Memory B cell (primary cell): ENCODE results near the gene ID3.

Experiments
- ATAC-seq: fragments of 150-1000 bp; cut with Tn5 transposase; 2 replicates; pipeline ENCODE4 v1.10.0; 2021; ENCODE audit warnings: low read depth, mild to moderate bottlenecking, moderate library complexity
- DNase-seq, 2 donors: peaks; one replicate each; pipeline ENCODE4 v3.0.0; 2022; ENCODE audit warnings: low spot score in 2 of 2
- H3K27ac Mint-ChIP-seq: one replicate; pipeline ENCODE4 v1.8.0; 2022; ENCODE audit warnings: mild to moderate bottlenecking, moderate library complexity, mixed read lengths
- H3K27me3 Mint-ChIP-seq: one replicate; pipeline ENCODE4 v1.8.0; 2022; ENCODE audit warnings: mixed read lengths
- H3K36me3 Mint-ChIP-seq: one replicate; pipeline ENCODE4 v1.8.0; 2022; ENCODE audit warnings: mild to moderate bottlenecking, mixed read lengths
- H3K4me1 Mint-ChIP-seq: one replicate; pipeline ENCODE4 v1.8.0; 2022; ENCODE audit warnings: mixed read lengths
- H3K4me3 Mint-ChIP-seq: one replicate; pipeline ENCODE4 v1.8.0; 2022; ENCODE audit warnings: mild to moderate bottlenecking, moderate library complexity, mixed read lengths
- H3K9me3 Mint-ChIP-seq: one replicate; pipeline ENCODE4 v1.8.0; 2022; ENCODE audit warnings: mixed read lengths

ID3 gene

DNA sequence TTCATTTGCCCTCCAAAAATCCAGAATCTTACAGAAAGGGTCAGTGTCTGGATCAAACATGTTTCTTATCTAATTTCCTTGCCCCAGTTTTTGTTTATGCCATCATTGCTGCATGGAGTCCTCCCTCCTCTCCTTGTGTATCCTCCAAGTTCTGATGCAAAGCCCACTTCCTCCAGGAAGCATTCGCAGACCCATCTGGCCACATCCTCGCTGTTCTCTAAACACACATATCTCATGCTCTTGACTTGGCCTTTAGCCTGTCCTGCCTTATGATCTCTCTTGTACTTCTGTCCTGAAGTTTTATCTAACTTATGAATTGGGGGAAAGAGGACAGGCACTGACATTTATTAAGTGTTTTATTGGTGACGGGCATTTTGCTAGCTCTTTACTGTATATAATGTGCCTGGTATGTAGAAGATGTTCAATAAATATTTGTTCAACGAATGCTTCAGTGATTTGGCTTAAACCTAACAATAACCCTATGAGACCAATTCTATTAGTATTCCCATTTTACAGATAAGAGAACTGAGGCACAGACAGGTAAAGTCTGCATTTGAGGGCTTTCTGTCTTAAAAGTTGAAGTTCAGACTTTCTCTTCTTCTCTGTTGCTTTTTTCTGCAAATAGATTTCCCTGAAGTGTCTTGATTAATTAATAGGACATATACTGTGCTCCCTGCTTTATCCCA is 19.2 kb upstream of the ID3 start:
- ATAC-seq (no peak), DNase-seq (no peak)
- Mint-ChIP-seq H3K4me1 (peaks cover 49% of the 10 kb centered on the region), H3K9me3 (peaks cover 1% of the 10 kb centered on the region), H3K4me3 (peak overlapping the region; percentile 51), H3K27me3 (no peaks in the 10 kb centered on the region), H3K27ac (peak overlapping the region; percentile 65), H3K36me3 (no peaks in the 10 kb centered on the region)

DNA sequence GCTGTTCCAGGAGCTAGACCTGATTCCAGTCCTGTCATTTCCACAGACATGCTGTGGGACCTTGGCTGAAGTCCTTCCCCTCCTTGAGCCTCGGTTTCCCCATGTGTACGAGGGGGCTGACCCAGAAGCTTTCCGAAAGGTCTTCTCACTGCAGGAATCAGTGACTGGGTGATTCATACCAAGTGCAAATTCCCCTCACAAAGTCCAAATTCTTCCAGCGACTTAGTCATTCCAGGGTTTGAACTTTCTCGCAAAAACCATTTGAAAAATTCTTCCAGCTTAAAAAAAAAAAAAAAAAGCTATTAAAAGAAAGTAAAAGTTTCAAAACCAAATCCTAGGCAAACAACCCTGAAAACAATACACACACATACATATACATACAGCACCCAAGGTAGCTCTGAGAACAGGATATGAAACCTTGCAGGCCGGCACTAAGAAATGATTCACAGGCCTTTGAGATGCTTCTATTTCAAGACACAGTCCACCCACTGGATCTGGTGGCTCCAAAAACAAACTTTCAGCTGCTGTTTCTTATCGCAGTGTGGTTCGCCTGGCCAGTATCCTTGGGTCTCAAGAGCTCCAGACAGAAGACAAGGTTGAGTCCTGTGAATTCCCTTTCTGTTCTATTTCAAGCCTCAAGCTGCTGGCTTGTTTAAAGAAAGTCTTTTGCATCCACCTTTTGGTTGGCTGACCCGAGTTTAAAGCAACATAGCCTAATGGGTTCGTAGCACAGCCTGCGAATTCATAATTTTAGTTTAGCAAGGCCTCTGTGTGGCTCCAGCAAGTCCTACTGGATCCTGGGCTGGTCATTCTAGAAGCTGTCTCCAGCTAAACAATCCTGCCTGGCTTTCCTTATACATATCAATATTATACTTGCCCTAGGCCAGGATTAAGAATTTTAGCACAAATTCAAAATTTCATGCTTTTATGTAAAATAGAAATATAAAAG is 18.0 kb upstream of the ID3 start:
- Mint-ChIP-seq H3K27ac (peak overlapping the region; percentile 60), H3K4me1 (peaks cover 49% of the 10 kb centered on the region), H3K27me3 (no peaks in the 10 kb centered on the region), H3K4me3 (peak overlapping the region; percentile 81), H3K36me3 (no peaks in the 10 kb centered on the region), H3K9me3 (peaks cover 1% of the 10 kb centered on the region)
- ATAC-seq (peak; percentile 95), DNase-seq (peak in 1 of 2 donors; percentile 41)

DNA sequence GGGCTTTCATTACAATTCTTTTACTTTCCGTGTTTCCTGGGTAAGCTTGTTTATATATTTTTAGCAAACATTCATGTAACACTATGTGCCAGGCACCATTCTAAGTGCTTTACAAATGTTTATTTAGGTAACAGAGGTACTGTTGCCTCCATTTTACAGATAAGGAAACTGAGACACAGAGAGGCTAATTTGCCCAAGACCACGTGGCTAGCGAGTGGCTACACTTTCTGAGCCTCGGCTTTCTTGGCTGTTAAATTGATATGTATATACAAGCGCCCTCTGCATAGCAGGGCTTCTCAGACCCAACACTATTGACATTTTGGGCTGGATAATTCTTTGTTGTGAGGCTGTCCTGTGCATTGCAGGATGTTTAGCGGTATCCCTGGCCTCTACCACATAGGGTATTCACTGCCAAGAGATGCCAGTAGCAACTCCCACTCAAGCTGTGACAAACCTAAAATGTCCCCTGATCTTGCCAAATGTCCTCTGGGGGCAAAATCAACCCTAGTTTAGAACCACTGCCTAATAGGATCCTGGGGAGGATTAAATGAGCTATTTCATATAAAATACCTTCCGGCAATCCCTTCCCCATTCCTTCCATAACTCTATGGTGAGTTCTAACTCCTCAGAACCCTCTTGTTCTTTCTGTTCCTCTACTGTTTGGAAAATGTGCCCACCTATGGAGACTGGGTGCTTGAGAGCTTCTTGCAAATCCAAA is 17.2 kb upstream of the ID3 start:
- H3K27me3 Mint-ChIP-seq = no peaks in the 10 kb centered on the region
- peak overlapping the region; percentile 60 for H3K27ac Mint-ChIP-seq
- H3K4me3 Mint-ChIP-seq = peak overlapping the region; percentile 81
- H3K4me1 Mint-ChIP-seq = peaks cover 49% of the 10 kb centered on the region
- H3K36me3 Mint-ChIP-seq = no peaks in the 10 kb centered on the region
- DNase-seq (no peak), ATAC-seq (no peak)
- H3K9me3 Mint-ChIP-seq = peaks cover 1% of the 10 kb centered on the region

DNA sequence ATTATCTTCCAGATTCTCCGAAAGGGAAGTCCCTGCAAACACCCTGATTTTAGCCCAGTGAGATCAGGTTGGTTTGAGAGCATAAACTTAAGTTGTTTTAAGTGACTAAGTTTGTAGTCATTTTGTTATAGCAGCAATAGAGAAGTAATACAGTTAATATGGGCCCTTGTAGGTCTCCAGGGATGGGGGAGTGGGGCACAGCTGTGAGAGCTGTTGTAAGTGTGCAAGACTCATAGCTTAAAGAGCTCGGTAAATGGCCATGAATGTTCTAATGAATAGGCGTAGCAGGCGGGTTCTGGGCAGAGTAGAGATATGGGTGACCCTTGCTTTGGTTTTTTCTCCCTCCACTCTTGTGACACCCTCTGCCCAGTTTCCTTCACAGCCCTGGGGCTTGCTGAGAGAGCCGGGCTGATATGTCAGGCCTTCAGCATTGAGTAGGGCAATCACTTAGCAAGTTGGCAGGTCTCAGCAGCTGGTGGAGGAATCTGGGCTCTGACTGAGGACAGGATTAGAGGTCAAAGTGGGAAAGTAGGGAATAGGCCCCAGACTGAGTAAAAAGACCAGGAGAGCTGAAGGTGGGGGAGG is 16.0 kb upstream of the ID3 start:
- peak overlapping the region; percentile 22 for H3K4me3 Mint-ChIP-seq
- H3K4me1 Mint-ChIP-seq = peaks cover 44% of the 10 kb centered on the region
- ATAC-seq (no peak), DNase-seq (no peak)
- H3K9me3 Mint-ChIP-seq = peaks cover 1% of the 10 kb centered on the region
- no peaks in the 10 kb centered on the region for H3K27me3 Mint-ChIP-seq
- no peaks in the 10 kb centered on the region for H3K36me3 Mint-ChIP-seq
- peak overlapping the region; percentile 60 for H3K27ac Mint-ChIP-seq

DNA sequence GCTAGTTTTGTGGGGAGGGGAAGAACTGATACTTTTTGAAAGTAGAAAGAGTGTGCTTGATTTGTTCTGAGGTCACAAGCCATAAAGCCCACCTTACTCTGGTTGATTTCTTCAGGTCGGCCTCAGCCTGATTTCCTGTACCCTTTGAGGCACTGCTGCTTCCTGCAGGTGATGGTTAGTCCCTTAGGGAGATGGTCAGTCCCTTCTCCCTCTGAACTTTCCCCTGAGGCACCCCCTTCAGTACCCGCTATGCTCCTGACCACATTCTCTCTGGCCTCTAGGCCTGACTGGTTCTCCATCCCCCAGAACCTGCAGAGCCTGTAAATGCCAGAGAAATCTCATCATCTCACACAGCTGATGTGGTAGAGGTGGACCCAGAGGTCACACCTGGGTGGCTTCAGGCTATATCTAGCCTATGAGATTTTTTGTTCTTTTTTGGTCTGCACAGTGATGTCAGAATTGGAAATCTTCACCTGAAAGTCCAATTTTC is 15.0 kb upstream of the ID3 start:
- H3K4me3 Mint-ChIP-seq = peak overlapping the region; percentile 43
- peaks cover 1% of the 10 kb centered on the region for H3K9me3 Mint-ChIP-seq
- DNase-seq (no peak), ATAC-seq (peak; percentile 21)
- peak overlapping the region; percentile 60 for H3K27ac Mint-ChIP-seq
- peaks cover 44% of the 10 kb centered on the region for H3K4me1 Mint-ChIP-seq
- no peaks in the 10 kb centered on the region for H3K27me3 Mint-ChIP-seq
- H3K36me3 Mint-ChIP-seq = no peaks in the 10 kb centered on the region

DNA sequence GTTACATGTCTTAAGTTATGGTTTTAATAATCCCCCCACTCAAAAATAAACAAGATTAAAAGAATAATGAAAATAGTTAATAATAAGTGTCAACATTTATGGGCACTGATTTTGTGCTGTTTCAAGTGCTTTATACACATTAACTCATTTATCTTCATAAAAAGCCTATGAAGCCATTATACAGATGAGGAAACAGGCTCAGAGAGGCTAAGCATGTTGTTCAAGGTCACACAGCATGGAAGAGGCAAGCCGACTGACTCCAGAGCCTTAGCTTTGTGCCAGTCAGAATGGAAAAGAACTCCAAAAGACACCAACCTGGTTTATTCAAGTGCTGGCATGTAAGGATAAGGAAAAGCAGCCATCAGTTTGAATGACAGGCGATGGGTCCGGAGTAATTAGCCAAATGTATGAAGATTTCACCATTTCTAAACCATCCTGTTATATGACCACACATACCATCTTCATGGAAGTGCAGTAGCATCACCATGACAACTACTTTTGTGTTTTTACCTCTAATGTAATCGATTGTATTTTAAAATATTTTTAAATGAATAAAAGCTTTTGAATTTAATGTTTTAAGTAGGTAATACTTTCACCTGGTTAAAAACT is 14.4 kb upstream of the ID3 start:
- ATAC-seq = no peak
- Mint-ChIP-seq H3K36me3 (no peaks in the 10 kb centered on the region), H3K4me3 (no peak overlapping the region), H3K27me3 (no peaks in the 10 kb centered on the region), H3K4me1 (peaks cover 39% of the 10 kb centered on the region), H3K9me3 (peaks cover 1% of the 10 kb centered on the region), H3K27ac (peak overlapping the region; percentile 60)
- no peak for DNase-seq

DNA sequence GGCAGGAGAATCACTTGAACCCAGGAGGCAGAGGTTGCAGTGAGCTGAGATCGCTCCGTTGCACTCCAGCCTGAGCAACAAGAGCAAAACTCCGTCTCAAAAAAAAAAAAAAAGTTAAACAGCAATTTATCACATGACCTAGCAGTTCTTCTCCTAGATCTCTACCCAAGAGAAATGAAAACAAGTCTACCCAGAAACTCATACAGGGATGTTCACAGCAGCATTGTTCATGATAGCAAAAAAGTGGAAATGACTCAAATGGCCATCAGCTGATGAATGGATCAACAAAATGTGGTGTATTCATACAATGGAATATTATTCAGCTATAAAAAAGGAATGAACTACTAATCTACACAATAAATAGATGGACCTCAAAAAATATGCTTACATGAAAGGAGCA is 12.2 kb upstream of the ID3 start:
- Mint-ChIP-seq H3K4me1 (peaks cover 40% of the 10 kb centered on the region), H3K4me3 (no peak overlapping the region), H3K27me3 (no peaks in the 10 kb centered on the region), H3K9me3 (peaks cover 1% of the 10 kb centered on the region), H3K27ac (no peak overlapping the region), H3K36me3 (peaks cover 2% of the 10 kb centered on the region)
- ATAC-seq (no peak), DNase-seq (no peak)

DNA sequence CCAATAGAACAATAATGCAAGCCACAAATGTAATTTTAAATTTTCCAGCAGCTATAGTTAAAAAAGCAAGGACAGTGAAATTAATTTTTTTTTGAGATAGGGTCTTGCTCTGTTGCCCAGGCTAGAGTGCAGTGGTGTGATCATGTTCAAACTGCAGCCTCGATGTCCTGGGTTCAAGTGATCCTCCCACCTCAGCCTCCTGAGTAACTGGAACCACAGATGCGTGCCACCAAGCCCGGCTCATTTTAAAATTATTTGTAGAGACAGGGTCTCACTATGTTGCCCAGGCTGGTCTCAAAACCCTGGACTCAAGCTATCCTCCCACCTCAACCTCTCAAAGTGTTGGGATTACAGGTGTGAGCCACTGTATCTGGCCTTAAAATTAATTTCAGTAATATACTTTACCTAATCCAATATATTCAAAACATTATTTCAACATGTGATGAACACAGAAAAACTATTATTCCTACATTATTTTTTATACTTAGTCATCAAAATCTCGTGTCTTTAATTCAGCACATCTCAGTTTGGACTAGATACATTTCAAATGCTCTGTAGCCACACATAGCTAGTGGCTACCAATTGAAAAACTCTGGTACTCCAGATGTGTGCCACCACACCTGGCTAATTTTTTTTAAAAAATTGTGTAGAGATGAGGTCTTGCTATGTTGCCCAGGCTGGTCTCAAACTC is 10.8 kb upstream of the ID3 start:
- ATAC-seq (no peak), DNase-seq (no peak)
- Mint-ChIP-seq H3K9me3 (peaks cover 1% of the 10 kb centered on the region), H3K36me3 (peaks cover 2% of the 10 kb centered on the region), H3K4me1 (peaks cover 33% of the 10 kb centered on the region), H3K4me3 (no peak overlapping the region), H3K27ac (no peak overlapping the region), H3K27me3 (no peaks in the 10 kb centered on the region)

DNA sequence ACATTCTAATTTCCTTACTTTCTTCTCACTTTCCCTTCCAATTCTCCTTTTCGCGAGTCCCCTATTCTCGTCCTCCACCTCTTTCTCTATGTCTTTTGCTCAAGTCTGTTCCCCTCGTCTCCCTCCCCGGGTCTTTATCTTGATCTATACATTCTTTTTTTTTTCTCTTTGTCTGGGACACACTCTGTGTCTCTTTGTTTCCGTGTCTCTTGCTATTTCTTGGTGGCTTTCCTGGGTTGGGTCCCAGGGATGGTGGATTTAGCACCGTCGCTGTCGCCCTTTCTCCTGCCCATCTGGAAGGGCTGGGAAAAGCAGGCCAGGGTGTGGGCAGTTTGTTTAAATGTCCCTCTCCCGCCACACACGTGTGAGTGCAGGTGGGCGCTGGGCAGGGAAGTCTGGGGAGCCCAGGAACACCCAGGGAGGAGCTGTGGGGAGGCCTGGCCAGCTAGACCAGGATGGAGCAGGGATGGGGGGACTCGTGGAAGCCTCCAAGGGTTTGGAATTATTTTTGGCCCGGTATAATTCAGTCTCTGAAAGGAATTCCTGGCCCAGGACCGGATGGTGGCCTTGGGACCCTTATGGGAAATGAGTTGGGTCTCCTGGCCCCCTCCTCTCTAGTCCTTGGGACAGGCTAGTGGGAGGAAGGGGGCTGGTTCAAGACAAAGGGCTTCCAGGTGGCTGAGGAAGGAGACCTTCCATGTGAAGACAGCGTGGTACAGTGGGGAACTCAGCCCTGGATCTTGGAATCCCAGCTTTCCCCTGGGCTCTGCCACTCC is 9.5 kb upstream of the ID3 start:
- ATAC-seq = no peak
- Mint-ChIP-seq H3K36me3 (peaks cover 2% of the 10 kb centered on the region), H3K4me3 (peak overlapping the region; percentile 95), H3K4me1 (peaks cover 24% of the 10 kb centered on the region), H3K27me3 (no peaks in the 10 kb centered on the region), H3K9me3 (no peaks in the 10 kb centered on the region), H3K27ac (peak overlapping the region; percentile 90)
- no peak for DNase-seq

DNA sequence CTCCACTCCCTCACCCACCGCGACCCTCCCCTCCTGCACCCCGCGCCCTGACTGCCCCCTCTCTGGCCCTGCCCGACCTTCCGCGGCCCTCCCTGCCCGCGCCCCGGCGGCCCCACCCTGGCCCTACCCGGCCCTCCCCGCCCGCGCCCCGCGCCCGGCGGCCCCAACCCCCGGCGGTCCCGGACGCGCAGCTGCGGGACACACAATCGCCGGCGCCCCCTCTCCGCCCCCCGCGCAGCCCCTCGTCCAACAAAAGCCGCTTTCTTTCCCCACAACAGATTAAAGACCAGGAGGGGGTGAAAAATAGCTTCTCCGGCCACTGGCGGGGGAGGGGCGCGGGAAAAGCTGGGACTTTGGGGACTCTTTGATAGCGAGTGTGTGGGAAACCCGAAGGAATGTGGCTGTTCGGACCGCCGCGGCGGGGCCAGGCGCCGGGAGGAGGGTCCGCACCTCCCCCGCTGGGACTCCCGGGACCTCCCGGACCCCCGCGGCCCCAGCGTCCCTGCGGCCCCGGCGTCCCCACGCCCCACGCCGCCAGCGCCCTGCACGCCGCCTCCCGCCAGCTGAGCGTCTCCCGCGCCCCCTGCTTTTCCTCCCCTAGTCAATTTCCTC is 8.8 kb upstream of the ID3 start:
- H3K36me3 Mint-ChIP-seq = peaks cover 2% of the 10 kb centered on the region
- ATAC-seq = no peak
- peaks cover 29% of the 10 kb centered on the region for H3K4me1 Mint-ChIP-seq
- no peak for DNase-seq
- no peaks in the 10 kb centered on the region for H3K27me3 Mint-ChIP-seq
- H3K4me3 Mint-ChIP-seq = peak overlapping the region; percentile 95
- peak overlapping the region; percentile 90 for H3K27ac Mint-ChIP-seq
- H3K9me3 Mint-ChIP-seq = no peaks in the 10 kb centered on the region

DNA sequence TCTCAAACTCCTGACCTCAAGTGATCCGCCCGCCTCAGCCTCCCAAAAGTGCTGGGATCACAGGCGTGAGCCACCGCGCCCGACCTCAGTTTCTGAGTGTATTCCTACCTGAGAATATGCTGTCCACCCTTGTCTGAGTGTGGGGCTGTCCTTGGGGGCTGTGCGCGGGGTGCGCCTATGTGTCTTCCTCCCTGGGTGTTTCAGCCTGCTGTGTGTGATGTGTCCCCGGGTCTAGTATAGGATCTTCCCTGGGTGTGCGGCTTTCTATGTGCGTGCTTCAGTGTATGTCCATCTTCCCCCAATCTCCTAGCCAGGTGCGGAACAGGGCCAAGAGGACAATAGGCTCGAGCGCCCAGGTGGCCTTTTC is 8.3 kb upstream of the ID3 start:
- peaks cover 2% of the 10 kb centered on the region for H3K36me3 Mint-ChIP-seq
- H3K4me1 Mint-ChIP-seq = peaks cover 32% of the 10 kb centered on the region
- no peaks in the 10 kb centered on the region for H3K9me3 Mint-ChIP-seq
- H3K27ac Mint-ChIP-seq = peak overlapping the region; percentile 90
- DNase-seq = no peak
- peak; percentile 29 for ATAC-seq
- peak overlapping the region; percentile 76 for H3K4me3 Mint-ChIP-seq
- no peaks in the 10 kb centered on the region for H3K27me3 Mint-ChIP-seq

DNA sequence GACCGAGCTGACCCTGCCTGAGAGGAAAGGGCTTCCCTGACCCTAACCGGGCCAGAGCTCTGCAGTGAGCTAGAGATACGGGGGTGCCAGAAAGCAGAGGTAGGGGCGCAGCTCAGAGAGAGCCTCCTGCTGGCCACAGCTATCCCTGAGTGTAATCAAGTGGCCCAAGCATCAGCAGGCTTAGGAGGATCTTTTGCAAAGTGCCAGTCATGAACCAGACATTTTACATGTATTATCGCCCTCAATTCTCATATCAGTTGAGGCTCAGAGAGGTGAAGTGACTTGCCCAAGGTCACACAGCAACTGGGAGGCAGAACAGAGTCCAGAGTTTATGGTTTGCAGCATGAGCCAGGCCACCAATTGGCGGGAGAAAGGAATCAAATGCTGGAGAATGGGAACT is 7.0 kb upstream of the ID3 start:
- DNase-seq (no peak), ATAC-seq (no peak)
- H3K4me1 Mint-ChIP-seq = peaks cover 41% of the 10 kb centered on the region
- no peaks in the 10 kb centered on the region for H3K27me3 Mint-ChIP-seq
- H3K4me3 Mint-ChIP-seq = peak overlapping the region; percentile 41
- peak overlapping the region; percentile 73 for H3K27ac Mint-ChIP-seq
- H3K36me3 Mint-ChIP-seq = peaks cover 2% of the 10 kb centered on the region
- no peaks in the 10 kb centered on the region for H3K9me3 Mint-ChIP-seq
